ENCODE measurements around the gene YIPF1.

DNA sequence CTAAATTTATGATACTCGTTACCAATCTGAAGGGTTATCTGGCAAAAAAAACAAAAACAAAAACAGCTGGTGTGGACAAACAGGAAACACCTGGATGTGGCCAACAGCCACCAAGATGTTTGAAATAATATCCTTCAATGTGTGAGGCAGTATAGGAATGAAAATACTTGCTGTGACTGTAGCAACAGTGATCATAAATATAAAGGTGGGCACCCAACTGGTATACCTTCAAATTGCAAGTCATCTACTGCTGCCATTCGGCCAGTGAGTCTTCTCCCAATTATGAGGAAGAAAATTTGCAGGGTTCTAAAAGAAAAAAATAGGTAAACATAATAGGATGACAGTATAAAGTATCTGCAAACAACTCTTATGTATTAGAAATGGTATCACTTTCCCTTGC lies 916 bp downstream of the YIPF1 start:
- no peak for TF ChIP-seq JUN (CRISPR knock-in tag; IDR thresholded peaks at IDR 0.05)
- TF ChIP-seq, protein P1, sequence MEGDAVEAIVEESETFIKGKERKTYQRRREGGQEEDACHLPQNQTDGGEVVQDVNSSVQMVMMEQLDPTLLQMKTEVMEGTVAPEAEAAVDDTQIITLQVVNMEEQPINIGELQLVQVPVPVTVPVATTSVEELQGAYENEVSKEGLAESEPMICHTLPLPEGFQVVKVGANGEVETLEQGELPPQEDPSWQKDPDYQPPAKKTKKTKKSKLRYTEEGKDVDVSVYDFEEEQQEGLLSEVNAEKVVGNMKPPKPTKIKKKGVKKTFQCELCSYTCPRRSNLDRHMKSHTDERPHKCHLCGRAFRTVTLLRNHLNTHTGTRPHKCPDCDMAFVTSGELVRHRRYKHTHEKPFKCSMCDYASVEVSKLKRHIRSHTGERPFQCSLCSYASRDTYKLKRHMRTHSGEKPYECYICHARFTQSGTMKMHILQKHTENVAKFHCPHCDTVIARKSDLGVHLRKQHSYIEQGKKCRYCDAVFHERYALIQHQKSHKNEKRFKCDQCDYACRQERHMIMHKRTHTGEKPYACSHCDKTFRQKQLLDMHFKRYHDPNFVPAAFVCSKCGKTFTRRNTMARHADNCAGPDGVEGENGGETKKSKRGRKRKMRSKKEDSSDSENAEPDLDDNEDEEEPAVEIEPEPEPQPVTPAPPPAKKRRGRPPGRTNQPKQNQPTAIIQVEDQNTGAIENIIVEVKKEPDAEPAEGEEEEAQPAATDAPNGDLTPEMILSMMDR (IDR thresholded peaks at IDR 0.05), result no peak
